GM12878 (cell line): ENCODE measurements around the gene LRFN2. TPM values are rescaled to one million over a fixed set of nuclear protein-coding genes. Genes with fewer than 3 reads are reported as not detected.

Experiments
- ATAC-seq: fragments of 200-7000 bp; cut with Tn5 transposase; 3 replicates; pipeline ENCODE4 v1.9.1; 2020; ENCODE audit warnings: mild to moderate bottlenecking, moderate library complexity
- BruUV-seq: library from RNA; stranded (reverse); fragments of 400-500 nt; replicated peaks from 2 replicates; lab custom pipeline; 2021; lab: Mats Ljungman, UMichigan
- CTCF ChIA-PET: fragments of 300-600 bp; sonication (Branson Sonifier 250); formaldehyde crosslinking; extraction: SDS; loops from one replicate; lab custom pipeline; 2021; ENCODE audit warnings: inconsistent platforms; lab: Yijun Ruan, JAX
- POLR2A ChIA-PET: fragments of 350-600 bp; formaldehyde crosslinking; extraction: SDS; loops from one replicate; lab custom pipeline; 2021; ENCODE audit warnings: inconsistent platforms; lab: Charles Lee
- RAD21 ChIA-PET: fragments of 300-600 bp; sonication (Branson Sonifier 250); formaldehyde crosslinking; loops from one replicate; lab custom pipeline; 2023; ENCODE audit warnings: antibody characterized with exemption; ENCODE audit not compliant: unreplicated experiment; lab: Charles Lee
- SMC1A ChIA-PET: fragments of 300-600 bp; sonication (Branson Sonifier 250); formaldehyde crosslinking; loops from one replicate; lab custom pipeline; 2023; ENCODE audit not compliant: unreplicated experiment, uncharacterized antibody; lab: Charles Lee
- DNase-seq: peaks from one replicate; pipeline ENCODE4 v3.0.0-alpha.2; 2011; ENCODE audit warnings: low read depth, low spot score
- FAIRE-seq: peaks from 3 replicates; lab custom pipeline; 2011; peaks lifted over from hg19 to GRCh38; lab: Jason Lieb, UNC
- H2AFZ ChIP-seq: 2 replicates; pipeline ENCODE4 v1.6.0; 2011; ENCODE audit warnings: low read depth, low read length, control low read depth; ENCODE audit not compliant: control insufficient read depth
- H3K27ac ChIP-seq: 2 replicates; pipeline ENCODE4 v1.5.1; 2011; ENCODE audit warnings: control low read depth; ENCODE audit not compliant: control insufficient read depth, insufficient read depth
- H3K27me3 ChIP-seq, 2 experiments: replicated peaks in 1 of 2; 2 replicates each; pipeline versions ENCODE4 v1.6.0 to v1.6.1; 2011; ENCODE audit warnings: low read length in 1 of 2; ENCODE audit not compliant: control insufficient read depth in 2 of 2, insufficient read depth in 2 of 2
- H3K36me3 ChIP-seq, 2 experiments: 2 replicates each; pipeline ENCODE4 v1.5.1; 2011; ENCODE audit warnings: low read length in 1 of 2; ENCODE audit not compliant: control insufficient read depth in 2 of 2, insufficient read depth in 2 of 2
- H3K4me1 ChIP-seq: 2 replicates; pipeline ENCODE4 v1.6.1; 2011; ENCODE audit warnings: mild to moderate bottlenecking, low read length, moderate library complexity, mixed read lengths; ENCODE audit not compliant: control insufficient read depth, insufficient read depth
- H3K4me2 ChIP-seq: 2 replicates; pipeline ENCODE4 v1.6.0; 2011; ENCODE audit warnings: control low read depth; ENCODE audit not compliant: control insufficient read depth, insufficient read depth
- H3K4me3 ChIP-seq: fragments of 200-600 bp; sonication (generic); 2 replicates; pipeline ENCODE4 v1.5.1; 2016
- H3K79me2 ChIP-seq: 2 replicates; pipeline ENCODE4 v1.6.0; 2011; ENCODE audit warnings: low read length; ENCODE audit not compliant: control insufficient read depth, insufficient read depth
- H3K9ac ChIP-seq: 2 replicates; pipeline ENCODE4 v1.8.0; 2011; ENCODE audit warnings: low read length, control low read depth, mixed read lengths; ENCODE audit not compliant: control insufficient read depth, insufficient read depth
- H3K9me3 ChIP-seq: replicated peaks from 3 replicates; pipeline ENCODE4 v1.5.1; 2011; ENCODE audit warnings: mild to moderate bottlenecking, low read length; ENCODE audit not compliant: control insufficient read depth, insufficient read depth
- H4K20me1 ChIP-seq: 2 replicates; pipeline ENCODE4 v1.6.0; 2011; ENCODE audit not compliant: control insufficient read depth, insufficient read depth
- ATF2 ChIP-seq: IDR thresholded peaks from 2 replicates; pipeline ENCODE4 v1.6.1; 2012; ENCODE audit warnings: low read length, inconsistent platforms
- ATF3 ChIP-seq: IDR thresholded peaks from 2 replicates; pipeline ENCODE4 v1.6.1; 2011; ENCODE audit warnings: low read depth, mild to moderate bottlenecking, low read length, moderate library complexity, borderline replicate concordance; ENCODE audit errors: extremely low read depth
- BCL11A ChIP-seq: IDR thresholded peaks from 2 replicates; pipeline ENCODE4 v1.6.1; 2011; ENCODE audit warnings: low read depth, low read length
- BRCA1 ChIP-seq: IDR thresholded peaks from 2 replicates; pipeline ENCODE4 v1.6.1; 2011; ENCODE audit warnings: low read depth, low read length, improper control_type of control experiment
- CBX5 ChIP-seq: sonication (generic); IDR thresholded peaks from 2 replicates; pipeline ENCODE4 v1.6.1; 2016; ENCODE audit warnings: low read depth, moderate library complexity, mild to moderate bottlenecking, inconsistent platforms
- CREB1 ChIP-seq: IDR thresholded peaks from 2 replicates; pipeline ENCODE4 v1.6.1; 2012; ENCODE audit warnings: low read depth, mild to moderate bottlenecking, inconsistent platforms
- CREM ChIP-seq: IDR thresholded peaks from 2 replicates; pipeline ENCODE4 v1.6.1; 2014; ENCODE audit warnings: antibody characterized with exemption, low read depth
- ETV6 ChIP-seq, 2 experiments: fragments of 450-650 bp in 1 of 2; IDR thresholded peaks in 1 of 2; conservative IDR thresholded peaks in 1 of 2; 2 replicates each; pipeline ENCODE4 v1.6.1; 2014; ENCODE audit warnings: antibody characterized with exemption in 1 of 2, borderline replicate concordance in 1 of 2, low read depth in 1 of 2, mild to moderate bottlenecking in 1 of 2, moderate library complexity in 1 of 2
- EZH2 ChIP-seq: IDR thresholded peaks from 2 replicates; pipeline ENCODE4 v1.6.1; 2012; ENCODE audit warnings: low read depth, mild to moderate bottlenecking, control low read depth, inconsistent platforms, low read length, borderline replicate concordance; ENCODE audit not compliant: control insufficient read depth
- FOXK2 ChIP-seq: fragments of 450-650 bp; IDR thresholded peaks from 2 replicates; pipeline ENCODE4 v1.6.1; 2017; ENCODE audit warnings: mild to moderate bottlenecking, moderate library complexity
- FOXM1 ChIP-seq: IDR thresholded peaks from 2 replicates; pipeline ENCODE4 v1.6.1; 2012; ENCODE audit warnings: low read depth, mild to moderate bottlenecking, inconsistent platforms, low read length, moderate library complexity
- IKZF2 ChIP-seq, 2 experiments: fragments of 450-650 bp; IDR thresholded peaks; 2 replicates each; pipeline ENCODE4 v1.6.1; 2017; ENCODE audit warnings: mild to moderate bottlenecking in 2 of 2, moderate library complexity in 2 of 2
- IRF4 ChIP-seq: IDR thresholded peaks from 2 replicates; pipeline ENCODE4 v1.6.1; 2011; ENCODE audit warnings: low read depth, low read length
- POLR2A ChIP-seq: IDR thresholded peaks from 2 replicates; pipeline ENCODE4 v1.6.1; 2011; ENCODE audit warnings: low read depth, mild to moderate bottlenecking, low read length
- RELA ChIP-seq: fragments of 450-650 bp; IDR thresholded peaks from 2 replicates; pipeline ENCODE4 v1.8.0; 2014; ENCODE audit warnings: borderline replicate concordance; ENCODE audit not compliant: partially characterized antibody
- WRNIP1 ChIP-seq: IDR thresholded peaks from 2 replicates; pipeline ENCODE4 v1.6.1; 2011; ENCODE audit warnings: low read depth, low read length, improper control_type of control experiment, borderline replicate concordance
- WGBS: methylation state at CpG from one replicate; pipeline ENCODE4 v1.1.6; 2016; ENCODE audit warnings: low lambda C conversion rate; ENCODE audit not compliant: insufficient replicate concordance, insufficient coverage; ENCODE audit errors: missing lambda C conversion rate; 5-methylcytosine and 5-hydroxymethylcytosine counted together
- in situ Hi-C: fragments of 300-500 bp; cut with MboI; formaldehyde crosslinking; loops from 9 replicates; pipeline ENCODE4 v1.14.3; 2018; ENCODE audit warnings: mixed read lengths
- intact Hi-C: fragments of 100-400 bp; cut with micrococcal nuclease; formaldehyde crosslinking; loops from one replicate; pipeline ENCODE4 v1.14.2; 2022; ENCODE audit not compliant: unreplicated experiment
- polyA plus RNA-seq, 11 experiments: library from polyadenylated mRNA; depleted of rRNA in 4 of 11; unstranded in 6 of 11; stranded (reverse) in 5 of 11; fragments of >200 nt; fragmentation: Nextera tagmentation in 4 of 11; fragmentation: Illumina TruSeq in 1 of 11; extraction: Ambion mirVana in 4 of 11; extraction: Trizol in 1 of 11; gene quantifications; 1 replicate in 1 of 11; 2 replicates in 10 of 11; pipeline versions ENCODE4 v1.2.1 to v1.2.3, GENCODE V29; 2011 to 2016; ENCODE audit warnings: inconsistent platforms in 2 of 11, missing spikeins in 2 of 11, low read depth in 1 of 11
- total RNA-seq, 4 experiments: library from RNA; depleted of rRNA in 3 of 4; stranded (reverse); fragments of >200 nt in 3 of 4; fragmentation: Illumina TruSeq in 1 of 4; extraction: Trizol in 1 of 4; gene quantifications; 2 replicates each; pipeline versions ENCODE4 v1.2.1 to v1.2.3, GENCODE V29; 2013 to 2021

LRFN2 gene
- total and polyA plus RNA-seq, 10 of the 15 experiments (the other 5 are each of a cell fraction or from before 2014, with no cell fraction given) = not detected

GRCh38 chr6:40457261-40457660, 129.9 kb downstream of the LRFN2 start:
- H4K20me1 ChIP-seq = no peaks in the 10 kb centered on the region; the same call in 1 of the 2 replicates
- no peak overlapping the region for H2AFZ ChIP-seq
- RAD21 ChIA-PET = no interaction called here
- CTCF ChIA-PET = no interaction called here
- no peak overlapping the region for H3K27ac ChIP-seq
- WGBS = 8% methylated on average over 1 of the region's 1 CpG
- H3K4me1 ChIP-seq = no peaks in the 10 kb centered on the region
- POLR2A ChIA-PET = no interaction called here
- FAIRE-seq = no peak
- SMC1A ChIA-PET = no interaction called here
- no peak overlapping the region for H3K4me2 ChIP-seq
- no peak for DNase-seq
- H3K9ac ChIP-seq = no peak overlapping the region
- H3K27me3 ChIP-seq = no peaks in the 10 kb centered on the region; a peak in 2 of 4 replicates
- H3K79me2 ChIP-seq = no peaks in the 10 kb centered on the region
- intact Hi-C loops = no loop called here
- no peak for ATAC-seq
- TF ChIP-seq ETV6 (conservative IDR thresholded peaks at IDR 0.05 in 1 of 2, IDR thresholded peaks at IDR 0.05 in 1 of 2; ENCODE audit: borderline replicate concordance in 1 of 2, low read depth in 1 of 2) (no peak), POLR2A (no peak), RELA (no peak), CREB1 (no peak), ATF2 (no peak), ATF3 (no peak), EZH2 (no peak), FOXM1 (no peak), FOXK2 (no peak), BCL11A (no peak), WRNIP1 (no peak), CREM (no peak), IRF4 (no peak), CBX5 (no peak), IKZF2 (IDR thresholded peaks at IDR 0.05) (no peak), BRCA1 (no peak)
- no peaks in the 10 kb centered on the region for H3K9me3 ChIP-seq
- no TSS peak for BruUV-seq
- H3K36me3 ChIP-seq = no peaks in the 10 kb centered on the region
- in situ Hi-C loops = no loop called here
- H3K4me3 ChIP-seq = no peak overlapping the region
